B cell (primary cell): ENCODE results near the gene MAP3K13. TPM values are rescaled to one million over a fixed set of nuclear protein-coding genes. Genes with fewer than 3 reads are reported as not detected.

Source experiments
- ATAC-seq: fragments of 200-7000 bp; cut with Tn5 transposase; one replicate; pipeline ENCODE4 v1.10.0; 2021; ENCODE audit warnings: low read depth, mild to moderate bottlenecking, moderate number of reproducible peaks, moderate library complexity
- CTCF ChIA-PET: fragments of 350-600 bp; sonication (Branson Sonifier 250); formaldehyde crosslinking; loops from one replicate; lab custom pipeline; 2021; ENCODE audit warnings: antibody characterized with exemption, inconsistent platforms; lab: Charles Lee
- POLR2A ChIA-PET: fragments of 350-600 bp; sonication (Branson Sonifier 250); formaldehyde crosslinking; loops from one replicate; lab custom pipeline; 2021; ENCODE audit warnings: antibody characterized with exemption; lab: Charles Lee
- DNase-seq: peaks from one replicate; pipeline ENCODE4 v3.0.0; 2013
- H2AFZ ChIP-seq: 2 replicates; pipeline ENCODE4 v1.6.1; 2012; ENCODE audit warnings: mild to moderate bottlenecking, low read depth, low read length; ENCODE audit not compliant: insufficient read depth, poor library complexity, severe bottlenecking
- H3K27ac ChIP-seq, 2 donors: 1 replicate in 1 of 2; 2 replicates in 1 of 2; pipeline ENCODE4 v1.5.1; 2012 to 2013; ENCODE audit warnings: low read length in 2 of 2, mild to moderate bottlenecking in 2 of 2, moderate library complexity in 1 of 2
- H3K27me3 ChIP-seq, 4 experiments: fragments of 200-600 bp in 1 of 4; sonication (generic) in 1 of 4; replicated peaks in 1 of 4; 1 replicate in 2 of 4; 2 replicates in 2 of 4; pipeline versions ENCODE4 v1.6.1 to v1.7.0; 2013 to 2016; ENCODE audit warnings: low read length in 3 of 4, mild to moderate bottlenecking in 2 of 4, mixed read lengths in 1 of 4, moderate library complexity in 1 of 4; ENCODE audit not compliant: insufficient read depth in 4 of 4, control insufficient read depth in 3 of 4; ENCODE audit errors: control extremely low read depth in 1 of 4
- H3K36me3 ChIP-seq, 2 experiments: replicated peaks in 1 of 2; 1 replicate in 1 of 2; 2 replicates in 1 of 2; pipeline versions ENCODE4 v1.6.1 to v1.7.1; 2013; ENCODE audit warnings: low read length in 1 of 2; ENCODE audit not compliant: insufficient read depth in 2 of 2, control insufficient read depth in 1 of 2; ENCODE audit errors: control extremely low read depth in 1 of 2, extremely low read depth in 1 of 2
- H3K4me1 ChIP-seq, 2 donors: fragments of 200-600 bp in 1 of 2; sonication (generic) in 1 of 2; 1 replicate in 1 of 2; 2 replicates in 1 of 2; pipeline versions ENCODE4 v1.5.1 to v1.6.1; 2013 to 2017; ENCODE audit warnings: low read length in 2 of 2; ENCODE audit not compliant: control insufficient read depth in 2 of 2, insufficient read depth in 2 of 2
- H3K4me2 ChIP-seq: replicated peaks from 2 replicates; pipeline ENCODE3; 2012; ENCODE audit warnings: mild to moderate bottlenecking, low read depth, low read length; ENCODE audit not compliant: poor library complexity, severe bottlenecking
- H3K4me3 ChIP-seq, 5 experiments: fragments of 200-600 bp in 1 of 5; sonication (generic) in 1 of 5; 1 replicate in 3 of 5; 2 replicates in 2 of 5; pipeline versions ENCODE4 v1.5.1 to v1.7.0; 2011 to 2016; ENCODE audit warnings: low read length in 4 of 5, mild to moderate bottlenecking in 4 of 5, low read depth in 2 of 5, control low read depth in 1 of 5, moderate library complexity in 1 of 5; ENCODE audit not compliant: insufficient read depth in 1 of 5; ENCODE audit errors: control extremely low read depth in 1 of 5, extremely low read depth in 1 of 5
- H3K79me2 ChIP-seq: fragments of 200-600 bp; sonication (generic); one replicate; pipeline ENCODE4 v1.6.0; 2016; ENCODE audit warnings: low read length; ENCODE audit not compliant: control insufficient read depth, insufficient read depth
- H3K9ac ChIP-seq: fragments of 200-600 bp; sonication (generic); 2 replicates; pipeline ENCODE4 v1.6.1; 2017; ENCODE audit warnings: mild to moderate bottlenecking, low read length, moderate library complexity
- H3K9me3 ChIP-seq, 3 donors: one replicate each; pipeline versions ENCODE4 v1.6.1 to v1.7.1; 2013; ENCODE audit warnings: low read length in 2 of 3; ENCODE audit not compliant: control insufficient read depth in 2 of 3, insufficient read depth in 1 of 3; ENCODE audit errors: control extremely low read depth in 1 of 3
- H4K20me1 ChIP-seq: 2 replicates; pipeline ENCODE4 v1.6.0; 2012; ENCODE audit warnings: mild to moderate bottlenecking, low read length; ENCODE audit not compliant: insufficient read depth, control insufficient read depth, poor library complexity, severe bottlenecking
- H3K27ac Mint-ChIP-seq: one replicate; pipeline ENCODE4 v1.8.0; 2021; ENCODE audit warnings: mixed read lengths
- H3K27me3 Mint-ChIP-seq: one replicate; pipeline ENCODE4 v1.8.0; 2021; ENCODE audit warnings: mixed read lengths
- H3K4me1 Mint-ChIP-seq: one replicate; pipeline ENCODE4 v1.8.0; 2021; ENCODE audit warnings: mixed read lengths
- H3K4me3 Mint-ChIP-seq: one replicate; pipeline ENCODE4 v1.8.0; 2021; ENCODE audit warnings: mixed read lengths
- H3K9me3 Mint-ChIP-seq: one replicate; pipeline ENCODE4 v1.8.0; 2022; ENCODE audit warnings: mixed read lengths; ENCODE audit not compliant: insufficient read depth
- EZH2 ChIP-seq: IDR thresholded peaks from 2 replicates; pipeline ENCODE4 v1.6.1; 2012; ENCODE audit warnings: borderline replicate concordance, low read depth, mild to moderate bottlenecking, moderate library complexity, low read length; ENCODE audit not compliant: insufficient read depth, poor library complexity, severe bottlenecking
- WGBS: methylation state at CpG from one replicate; pipeline ENCODE4 v1.1.5; 2013; ENCODE audit warnings: missing lambda C conversion rate; ENCODE audit not compliant: insufficient coverage; 5-methylcytosine and 5-hydroxymethylcytosine counted together
- intact Hi-C: fragments of 100-400 bp; cut with micrococcal nuclease; formaldehyde crosslinking; loops from one replicate; pipeline ENCODE4 v1.10.0; 2022
- polyA plus RNA-seq: library from polyadenylated mRNA; depleted of rRNA; stranded (reverse); fragments of >200 nt; gene quantifications from 2 replicates; pipeline ENCODE4 v1.2.3, GENCODE V29; 2012
- total RNA-seq, 2 donors: library from RNA; stranded (reverse); fragments of 120-200 nt in 1 of 2; gene quantifications; 1 replicate in 1 of 2; 2 replicates in 1 of 2; pipeline versions ENCODE4 v1.2.3 to v1.2.4, GENCODE V29; 2013 to 2022
- TF ChIP-seq, protein P1 (sequence below): fragments of 200-600 bp; IDR thresholded peaks from one replicate; pipeline ENCODE4 v1.8.0; 2022; ENCODE audit warnings: antibody characterized with exemption, mild to moderate bottlenecking

Gene MAP3K13
- total and polyA plus RNA-seq, 2 donors (not counting 1 experiment from before 2014, with no cell fraction given), result 5.7 to 9.2 TPM

DNA sequence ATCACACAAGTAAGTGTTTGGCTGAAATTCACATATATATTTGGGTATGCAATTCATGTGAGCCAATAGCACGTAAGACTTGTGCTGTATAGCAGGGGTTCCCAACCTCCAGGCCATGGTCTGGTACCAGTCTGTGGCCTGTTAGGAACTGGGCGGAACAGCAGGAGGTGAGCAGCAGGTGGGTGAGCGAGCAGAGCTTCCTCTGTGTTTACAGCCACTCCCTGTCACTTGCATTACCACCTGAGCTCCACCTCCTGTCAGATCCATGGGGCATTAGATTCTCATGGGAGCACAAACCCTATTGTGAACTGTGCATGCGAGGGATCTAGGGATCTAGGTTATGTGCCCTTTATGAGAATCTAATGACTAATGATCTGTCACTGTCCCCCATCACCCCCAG is 59.7 kb downstream of the MAP3K13 start:
- no peak for TF ChIP-seq EZH2
- TF ChIP-seq, protein P1, sequence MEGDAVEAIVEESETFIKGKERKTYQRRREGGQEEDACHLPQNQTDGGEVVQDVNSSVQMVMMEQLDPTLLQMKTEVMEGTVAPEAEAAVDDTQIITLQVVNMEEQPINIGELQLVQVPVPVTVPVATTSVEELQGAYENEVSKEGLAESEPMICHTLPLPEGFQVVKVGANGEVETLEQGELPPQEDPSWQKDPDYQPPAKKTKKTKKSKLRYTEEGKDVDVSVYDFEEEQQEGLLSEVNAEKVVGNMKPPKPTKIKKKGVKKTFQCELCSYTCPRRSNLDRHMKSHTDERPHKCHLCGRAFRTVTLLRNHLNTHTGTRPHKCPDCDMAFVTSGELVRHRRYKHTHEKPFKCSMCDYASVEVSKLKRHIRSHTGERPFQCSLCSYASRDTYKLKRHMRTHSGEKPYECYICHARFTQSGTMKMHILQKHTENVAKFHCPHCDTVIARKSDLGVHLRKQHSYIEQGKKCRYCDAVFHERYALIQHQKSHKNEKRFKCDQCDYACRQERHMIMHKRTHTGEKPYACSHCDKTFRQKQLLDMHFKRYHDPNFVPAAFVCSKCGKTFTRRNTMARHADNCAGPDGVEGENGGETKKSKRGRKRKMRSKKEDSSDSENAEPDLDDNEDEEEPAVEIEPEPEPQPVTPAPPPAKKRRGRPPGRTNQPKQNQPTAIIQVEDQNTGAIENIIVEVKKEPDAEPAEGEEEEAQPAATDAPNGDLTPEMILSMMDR, result no peak
- Histone ChIP-seq H3K4me1 (no peaks in the 10 kb centered on the region), H3K27me3 (peaks cover 0 to 8% (median 0%) of the 10 kb centered on the region in 4 experiments), H3K4me3 (no peak overlapping the region), H3K4me2 (no peak overlapping the region), H3K9me3 (no peaks in the 10 kb centered on the region), H4K20me1 (no peaks in the 10 kb centered on the region), H3K79me2 (no peaks in the 10 kb centered on the region), H3K27ac (no peak overlapping the region), H3K9ac (no peak overlapping the region), H3K36me3 (no peaks in the 10 kb centered on the region), H2AFZ (no peak overlapping the region)
- peaks cover 21% of the 10 kb centered on the region for H3K27me3 Mint-ChIP-seq
- no peak overlapping the region for H3K27ac Mint-ChIP-seq
- ATAC-seq (no peak), DNase-seq (no peak)
- ChIA-PET CTCF (interaction anchor here (0.5 kb wide), 1 partner anchor 1514 kb away, joined by 3 read pairs; no protein-coding TSS in a partner anchor), POLR2A (no interaction called here)
- 87% methylated on average over 3 of the region's 4 CpGs for whole genome bisulfite sequencing
- H3K9me3 Mint-ChIP-seq, result no peaks in the 10 kb centered on the region
- peaks cover 2% of the 10 kb centered on the region for H3K4me1 Mint-ChIP-seq
- intact Hi-C loops, result no loop called here
- no peak overlapping the region for H3K4me3 Mint-ChIP-seq

DNA sequence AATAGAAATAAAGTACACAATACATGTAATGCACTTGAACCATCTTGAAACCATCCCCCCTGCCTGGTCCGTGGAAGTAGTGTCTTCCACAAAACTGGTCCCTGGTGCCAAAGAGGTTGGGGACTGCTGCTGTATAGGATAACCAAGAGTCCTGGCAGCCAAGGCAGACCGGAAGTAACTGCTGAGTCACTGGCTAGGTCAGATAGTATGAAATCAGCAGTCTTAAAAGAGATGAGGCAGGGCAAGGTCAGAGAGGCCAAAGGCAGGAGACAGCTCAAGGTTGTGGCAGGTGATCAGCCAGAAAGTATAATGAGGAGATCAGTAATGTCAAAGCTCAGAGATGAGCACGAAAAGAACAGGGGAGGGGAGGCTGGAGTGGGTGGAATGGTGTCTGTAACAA is 60.2 kb downstream of the MAP3K13 start:
- Histone ChIP-seq H4K20me1 (no peaks in the 10 kb centered on the region), H3K36me3 (no peaks in the 10 kb centered on the region), H3K27ac (no peak overlapping the region), H3K79me2 (no peaks in the 10 kb centered on the region), H3K4me3 (no peak overlapping the region), H2AFZ (no peak overlapping the region), H3K9me3 (no peaks in the 10 kb centered on the region), H3K4me2 (no peak overlapping the region), H3K4me1 (no peaks in the 10 kb centered on the region), H3K27me3 (peaks cover 0 to 8% (median 0%) of the 10 kb centered on the region in 4 experiments), H3K9ac (no peak overlapping the region)
- DNase-seq (no peak), ATAC-seq (no peak)
- WGBS, result 48% methylated on average over 2 of the region's 3 CpGs
- H3K27me3 Mint-ChIP-seq, result peaks cover 21% of the 10 kb centered on the region
- H3K4me3 Mint-ChIP-seq, result no peak overlapping the region
- no peak overlapping the region for H3K27ac Mint-ChIP-seq
- H3K4me1 Mint-ChIP-seq, result peaks cover 2% of the 10 kb centered on the region
- TF ChIP-seq, protein P1, result no peak
- TF ChIP-seq EZH2, result no peak
- POLR2A ChIA-PET, result no interaction called here
- intact Hi-C loops, result no loop called here
- H3K9me3 Mint-ChIP-seq, result no peaks in the 10 kb centered on the region
- CTCF ChIA-PET, result interaction anchor here (0.5 kb wide), 1 partner anchor 1515 kb away, joined by 3 read pairs; no protein-coding TSS in a partner anchor
